GM19351 (cell line): ENCODE data around the gene ISL2.

Experiments used
- ATAC-seq: cut with Tn5 transposase; IDR thresholded peaks from one replicate; pipeline ENCODE4 v1.9.1; 2021; ENCODE audit warnings: mild to moderate bottlenecking, moderate library complexity; ENCODE audit not compliant: unreplicated experiment

ISL2 gene

GRCh38 chr15:76341366-76342057 lies 4.9 kb downstream of the ISL2 start:
- no peak for ATAC-seq

- ATAC-seq, result no peak
These were observed 5.4 kb downstream of the ISL2 start for GRCh38 chr15:76342058-76342381.

- ATAC-seq, result no peak
These were observed 6.0 kb downstream of the ISL2 start for GRCh38 chr15:76342382-76343201.

- no peak for ATAC-seq
These were observed 6.9 kb downstream of the ISL2 start for GRCh38 chr15:76343313-76343996.

- ATAC-seq, result no peak
These were observed 8.5 kb downstream of the ISL2 start for GRCh38 chr15:76344893-76345582.

- no peak for ATAC-seq
These were observed 9.0 kb downstream of the ISL2 start for GRCh38 chr15:76345583-76345879.

GRCh38 chr15:76345880-76346668 lies 9.5 kb downstream of the ISL2 start:
- no peak for ATAC-seq

GRCh38 chr15:76346669-76347481 lies 10.3 kb downstream of the ISL2 start:
- ATAC-seq, result no peak

GRCh38 chr15:76347482-76348055 lies 11.0 kb downstream of the ISL2 start:
- ATAC-seq, result no peak

GRCh38 chr15:76349301-76350070 lies 12.9 kb downstream of the ISL2 start:
- no peak for ATAC-seq

- ATAC-seq, result no peak
These were observed 16.5 kb downstream of the ISL2 start for GRCh38 chr15:76353023-76353577.

GRCh38 chr15:76353903-76354302 lies 17.3 kb downstream of the ISL2 start:
- no peak for ATAC-seq

GRCh38 chr15:76354823-76355440 lies 18.4 kb downstream of the ISL2 start:
- ATAC-seq, result no peak

GRCh38 chr15:76358453-76358852 lies 21.9 kb downstream of the ISL2 start:
- ATAC-seq, result no peak

- no peak for ATAC-seq
These were observed 22.6 kb downstream of the ISL2 start for GRCh38 chr15:76359152-76359551.

GRCh38 chr15:76360416-76360815 lies 23.8 kb downstream of the ISL2 start:
- no peak for ATAC-seq

- no peak for ATAC-seq
These were observed 26.7 kb downstream of the ISL2 start for GRCh38 chr15:76363251-76363650.

GRCh38 chr15:76366714-76367113 lies 30.1 kb downstream of the ISL2 start:
- no peak for ATAC-seq
